HK-2 (cell line): ENCODE results near the gene CRIP3.

Experiments used
- DNase-seq: peaks from one replicate; pipeline ENCODE4 v3.0.0-alpha.2; 2018; ENCODE audit not compliant: unreplicated experiment

Gene CRIP3

DNA sequence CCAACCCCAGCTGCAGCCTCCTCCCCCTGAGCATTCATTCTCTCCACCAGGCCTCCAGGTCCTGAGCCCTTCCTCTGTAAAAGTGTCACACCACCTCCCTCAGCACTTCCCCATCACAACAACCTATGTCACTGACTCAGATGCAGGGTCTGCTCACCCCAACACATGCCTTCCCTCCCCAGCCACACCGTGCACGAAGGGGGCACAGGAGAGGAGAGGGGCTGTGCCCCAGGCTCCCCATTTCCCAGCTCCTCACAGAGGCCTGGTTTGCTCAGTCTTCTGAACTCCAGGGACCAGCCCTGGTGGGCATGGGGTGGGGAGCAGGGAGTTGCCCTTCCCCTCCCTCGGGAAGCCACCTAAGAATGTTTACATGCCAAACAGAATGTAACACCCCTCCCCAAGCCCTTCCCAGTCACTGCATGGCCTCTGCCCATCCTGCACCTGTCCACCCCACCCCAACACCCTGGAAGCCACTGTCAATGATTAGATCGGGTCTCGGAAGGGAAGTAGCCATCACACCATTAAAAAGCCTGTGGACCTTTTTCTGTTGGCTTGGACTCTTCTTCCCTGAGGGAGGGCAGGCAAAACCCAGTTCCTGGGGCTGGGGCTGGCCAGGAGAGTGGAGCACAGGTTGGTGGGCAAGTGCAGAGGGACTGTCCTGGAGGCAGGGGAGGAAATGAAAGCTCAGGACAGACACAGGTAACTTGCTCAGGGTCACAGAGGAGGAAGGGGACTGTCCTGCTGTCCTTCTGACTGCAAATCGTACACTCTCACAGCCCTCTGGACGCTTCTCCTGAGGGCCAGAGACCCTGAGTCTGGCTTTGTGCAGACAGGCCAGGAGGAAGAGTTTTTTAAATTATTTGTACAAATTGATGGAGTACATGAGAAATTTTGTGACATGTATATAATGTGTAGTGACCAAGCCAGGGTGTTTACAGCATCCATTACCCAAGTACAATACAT is 20.6 kb downstream of the CRIP3 start:
- DNase-seq: no peak

DNA sequence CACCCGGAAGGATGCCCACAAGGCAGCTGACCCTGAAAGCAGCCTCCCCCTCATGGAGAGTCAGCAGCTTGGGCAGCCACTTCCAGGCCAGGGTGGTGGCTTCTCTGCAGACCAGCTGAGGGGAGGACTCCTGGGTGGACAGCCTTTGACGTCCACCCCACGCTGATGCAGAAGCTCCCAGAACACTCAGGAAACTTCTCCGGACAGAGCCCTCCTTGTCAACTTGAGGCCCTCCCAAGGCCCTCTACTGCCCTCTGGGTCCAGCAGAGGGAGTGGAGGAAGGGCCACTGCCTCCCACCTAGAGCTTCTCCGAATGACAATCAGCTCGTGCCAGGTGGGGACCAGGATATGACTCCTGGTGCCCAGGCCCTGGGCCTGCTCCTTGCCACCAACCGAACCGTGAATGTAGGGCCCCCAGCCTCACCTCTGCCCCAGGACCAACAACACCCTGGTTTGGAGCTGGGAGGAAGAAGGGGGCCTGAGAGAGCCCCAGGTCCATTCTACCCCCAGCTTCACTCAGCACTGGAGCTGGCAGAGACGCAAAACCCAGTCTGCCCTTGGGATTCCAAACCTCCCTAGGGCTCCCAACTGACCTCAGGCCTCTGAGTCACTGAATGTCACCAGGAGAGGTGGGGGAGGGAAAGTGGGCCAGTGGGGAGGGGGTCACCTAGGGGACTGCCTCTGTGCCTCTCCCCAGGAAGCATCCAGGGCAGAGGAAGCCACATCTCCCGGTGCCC is 21.5 kb downstream of the CRIP3 start:
- DNase-seq: no peak

GRCh38 chr6:43286456-43286979 is 22.1 kb downstream of the CRIP3 start:
- no peak for DNase-seq

DNA sequence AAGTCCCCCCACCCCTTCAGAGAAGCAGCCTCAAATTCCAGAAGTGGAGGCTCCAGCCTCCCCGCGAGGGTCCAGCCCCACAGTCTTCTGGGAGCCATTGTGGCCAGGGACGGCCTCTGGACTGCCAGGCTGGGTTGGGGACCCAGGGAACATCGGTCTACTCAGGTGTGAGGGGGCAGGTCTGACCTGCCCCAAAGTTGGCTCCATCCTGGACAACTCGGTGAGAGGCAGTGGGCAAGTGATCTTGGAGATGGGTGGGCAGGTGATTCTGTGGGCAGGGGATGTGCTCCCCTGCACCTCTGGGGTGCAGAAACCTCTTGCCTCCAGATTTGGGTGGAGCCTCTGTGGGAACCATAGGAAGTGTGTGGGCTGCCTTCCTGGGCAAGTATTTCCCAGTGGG is 22.8 kb downstream of the CRIP3 start:
- DNase-seq: no peak

- no peak for DNase-seq
Measured at GRCh38 chr6:43284991-43285781, 23.4 kb downstream of the CRIP3 start.

GRCh38 chr6:43283905-43284304 is 24.7 kb downstream of the CRIP3 start:
- DNase-seq: no peak

DNA sequence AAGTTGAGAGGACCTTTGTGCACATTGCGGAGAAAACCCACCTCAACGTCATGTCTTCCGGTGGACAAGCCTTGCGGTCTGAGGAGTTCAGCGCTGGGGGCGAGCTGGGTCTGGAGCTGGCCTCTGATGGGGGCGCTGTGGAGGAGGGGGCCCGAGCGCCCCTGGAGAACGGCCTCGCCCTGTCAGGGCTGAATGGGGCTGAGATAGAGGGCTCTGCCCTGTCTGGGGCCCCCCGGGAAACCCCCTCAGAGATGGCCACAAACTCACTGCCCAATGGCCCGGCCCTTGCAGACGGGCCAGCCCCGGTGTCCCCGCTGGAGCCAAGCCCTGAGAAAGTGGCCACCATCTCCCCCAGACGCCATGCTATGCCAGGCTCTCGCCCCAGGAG is 25.1 kb downstream of the CRIP3 start:
- no peak for DNase-seq

- DNase-seq: no peak
Measured at GRCh38 chr6:43282636-43283513, 25.8 kb downstream of the CRIP3 start.

DNA sequence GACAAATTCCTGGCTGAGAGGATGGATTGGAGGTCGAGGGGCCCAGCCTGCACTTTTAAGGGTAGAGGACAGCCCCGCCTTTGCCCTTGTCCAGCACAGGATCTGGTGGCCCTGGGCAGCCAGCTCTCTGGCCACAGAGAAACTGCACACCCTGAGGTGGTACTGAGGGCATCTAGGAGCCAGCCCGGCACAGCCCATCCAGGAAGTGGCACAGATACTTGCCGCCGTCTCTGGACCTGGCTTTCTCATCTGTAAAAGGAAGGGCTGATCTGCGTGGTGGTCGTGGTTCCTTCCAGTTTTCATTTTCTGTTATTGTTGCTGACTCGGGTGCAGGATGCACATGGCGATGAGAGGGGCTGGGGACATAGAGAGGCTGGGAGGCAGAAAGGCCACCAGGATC is 26.6 kb downstream of the CRIP3 start:
- DNase-seq: no peak

- no peak for DNase-seq
Measured at GRCh38 chr6:43280234-43280633, 28.4 kb downstream of the CRIP3 start.

DNA sequence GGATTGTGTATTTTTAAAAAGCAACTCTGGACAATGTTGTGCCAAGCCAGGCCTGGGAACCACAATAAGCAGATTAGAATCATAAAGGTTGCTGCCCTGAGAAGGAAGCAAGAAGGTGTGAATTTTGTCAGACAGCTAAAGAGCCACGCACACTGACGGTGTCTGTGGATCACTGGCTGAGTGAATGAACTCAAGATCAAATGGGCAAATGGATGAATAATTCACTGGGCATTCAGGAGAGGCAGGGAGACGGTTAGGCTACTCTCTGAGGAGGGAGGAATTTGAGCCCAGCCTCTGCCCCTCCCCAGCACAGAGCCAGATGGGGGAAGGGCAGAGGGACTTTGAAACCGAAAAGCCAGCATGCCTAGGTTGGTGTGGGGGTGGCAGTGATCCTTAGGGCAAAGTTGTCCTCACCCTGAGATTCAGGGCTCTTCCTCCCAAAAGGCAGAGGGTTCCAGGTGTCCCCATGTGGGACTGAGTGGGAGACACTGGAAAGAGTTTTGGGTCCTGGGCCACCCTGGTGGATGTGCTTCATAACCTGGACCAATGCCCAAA is 30.0 kb downstream of the CRIP3 start:
- peak; percentile 65 for DNase-seq

DNA sequence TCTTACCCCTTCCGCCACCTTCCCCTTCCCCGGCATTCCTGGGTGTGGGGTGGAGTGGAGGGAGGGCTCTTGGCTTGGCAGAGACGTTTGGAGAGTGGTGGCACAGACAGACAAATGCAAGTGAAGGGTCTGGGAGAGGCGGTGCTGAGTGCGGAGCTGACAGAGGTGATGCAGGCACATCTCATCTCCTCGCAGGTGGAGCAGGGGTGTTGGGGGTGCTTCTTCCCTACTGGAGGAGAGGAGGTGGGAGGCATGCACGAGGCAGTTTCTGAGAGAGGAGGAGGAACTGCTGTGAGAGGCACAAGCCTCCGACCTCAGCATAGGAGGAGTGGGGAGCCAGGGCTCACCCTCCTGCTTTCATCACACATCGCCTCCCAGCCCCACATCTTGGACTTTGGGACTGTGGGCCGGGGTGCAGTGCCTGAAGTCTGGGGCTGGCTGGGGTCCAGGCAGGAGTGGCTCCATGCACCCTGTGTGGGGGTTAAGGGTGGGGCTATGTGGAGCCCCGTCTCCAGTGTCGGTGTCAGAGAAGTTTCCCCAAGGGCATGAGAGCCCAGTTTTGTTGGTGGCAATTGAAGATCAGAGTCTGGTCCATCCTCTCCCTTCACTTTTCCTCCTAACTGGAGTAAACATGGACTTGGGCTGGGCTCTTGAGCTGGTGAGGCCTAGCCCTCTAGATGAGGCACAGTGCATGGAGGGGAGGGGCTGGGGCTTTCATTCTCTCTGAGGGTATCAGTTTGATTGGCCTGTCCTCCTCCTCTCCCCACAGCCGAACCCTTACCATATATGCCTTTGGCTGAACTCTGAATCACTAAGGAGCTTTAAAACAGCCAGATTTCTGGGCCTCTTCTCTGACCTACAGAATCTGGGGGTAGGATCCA is 30.7 kb downstream of the CRIP3 start:
- DNase-seq: peak; percentile 50

GRCh38 chr6:43277306-43277642 is 31.4 kb downstream of the CRIP3 start:
- DNase-seq: no peak

DNA sequence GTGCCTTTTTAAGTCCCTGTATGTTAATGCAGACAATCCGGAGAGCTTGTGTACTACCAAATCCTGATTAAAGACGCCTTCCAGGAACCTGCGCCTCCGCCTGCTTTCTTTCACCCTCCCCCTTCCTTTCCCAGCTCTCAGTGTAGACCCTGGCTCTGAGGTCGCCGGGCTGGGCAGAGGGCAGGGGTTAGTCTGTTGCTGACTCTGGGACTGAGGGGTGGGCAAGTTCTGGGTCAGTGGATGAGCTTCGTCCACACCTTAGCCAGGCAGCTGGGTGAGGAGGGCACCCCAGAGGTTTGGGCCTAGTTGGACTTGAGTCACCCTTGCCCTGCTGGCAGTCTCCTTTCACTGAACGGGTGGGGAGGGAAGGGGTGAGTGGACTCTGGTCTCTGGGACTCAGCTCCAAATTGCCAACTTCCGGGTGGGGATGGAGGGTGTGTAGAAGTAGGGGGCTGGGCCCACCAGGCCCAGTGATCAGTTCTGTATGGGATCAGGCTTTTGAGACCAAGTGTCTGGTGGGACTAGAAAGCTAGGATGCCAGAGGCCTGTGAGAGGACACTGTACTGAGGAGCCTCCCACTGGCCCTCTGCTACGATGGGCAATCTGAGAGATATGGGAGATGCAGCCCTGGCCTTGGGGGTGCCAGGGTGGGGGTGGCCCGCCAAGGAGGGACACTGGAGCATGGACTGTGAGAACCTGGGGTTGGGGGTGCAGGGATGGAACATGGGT is 31.9 kb downstream of the CRIP3 start:
- no peak for DNase-seq

- no peak for DNase-seq
Measured at GRCh38 chr6:43275801-43276576, 32.6 kb downstream of the CRIP3 start.

- no peak for DNase-seq
Measured at GRCh38 chr6:43274916-43275597, 33.6 kb downstream of the CRIP3 start.

DNA sequence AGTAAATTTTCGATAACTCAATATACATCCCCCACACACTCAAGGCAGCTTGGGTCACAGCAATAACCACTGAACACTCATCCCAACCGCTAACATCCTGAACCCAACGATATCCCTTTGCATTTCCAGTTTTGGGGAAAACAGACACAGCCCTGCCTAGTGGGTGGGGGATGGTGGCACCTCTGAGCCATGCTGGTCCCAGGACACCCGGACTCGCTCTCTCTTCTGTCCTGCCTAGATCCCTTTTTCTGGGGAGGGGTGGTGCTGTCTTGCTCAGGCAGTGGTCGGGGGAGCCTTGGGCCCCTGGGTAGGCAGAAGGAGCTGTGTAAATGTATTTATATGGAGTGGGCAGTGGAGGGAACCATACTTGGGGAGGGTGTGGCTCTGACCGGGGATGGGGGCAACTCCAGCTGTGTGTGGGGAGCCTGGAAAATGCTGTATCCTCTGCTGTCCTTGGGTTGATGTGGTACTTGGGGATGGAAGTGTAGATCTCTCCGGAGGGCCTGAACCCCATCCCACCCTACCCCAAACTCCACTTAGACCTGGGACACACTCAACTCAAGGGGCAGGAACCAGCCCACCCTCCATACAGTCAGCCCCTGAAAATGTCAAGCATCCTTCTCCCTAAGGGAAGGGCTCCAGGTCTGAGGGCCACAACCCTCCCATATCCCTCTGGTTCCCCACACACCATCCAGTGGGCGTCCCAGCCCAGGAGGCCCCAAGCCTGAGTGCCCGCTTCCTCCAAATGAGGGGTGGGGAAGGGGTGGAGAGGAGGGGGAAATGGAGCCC is 34.3 kb downstream of the CRIP3 start:
- DNase-seq: no peak
